NB4 (cell line): ENCODE results near the gene PRR14.
A peak's percentile ranks its signal among the peaks of the same experiment; 100 is the strongest.

Source experiments
- DNase-seq: peaks from one replicate; pipeline ENCODE4 v3.0.0; 2010; ENCODE audit warnings: low read depth
- H3K4me3 ChIP-seq: one replicate; pipeline ENCODE4 v1.5.1; 2011; ENCODE audit warnings: mild to moderate bottlenecking, low read depth, low read length, moderate library complexity
- CTCF ChIP-seq: IDR thresholded peaks from one replicate; pipeline ENCODE4 v1.5.1; 2012; ENCODE audit warnings: low read depth, low read length
- MYC ChIP-seq: IDR thresholded peaks from 2 replicates; pipeline ENCODE4 v1.6.1; 2011; ENCODE audit warnings: low read depth, low read length
- POLR2A ChIP-seq: IDR thresholded peaks from 2 replicates; pipeline ENCODE4 v1.6.1; 2011; ENCODE audit warnings: mild to moderate bottlenecking; ENCODE audit not compliant: insufficient read length; ENCODE audit errors: extremely low read depth
- TF ChIP-seq, protein P1 (sequence below): IDR thresholded peaks from 2 replicates; pipeline ENCODE4 v1.6.1; 2011; ENCODE audit warnings: low read depth, low read length

The PRR14 gene

DNA sequence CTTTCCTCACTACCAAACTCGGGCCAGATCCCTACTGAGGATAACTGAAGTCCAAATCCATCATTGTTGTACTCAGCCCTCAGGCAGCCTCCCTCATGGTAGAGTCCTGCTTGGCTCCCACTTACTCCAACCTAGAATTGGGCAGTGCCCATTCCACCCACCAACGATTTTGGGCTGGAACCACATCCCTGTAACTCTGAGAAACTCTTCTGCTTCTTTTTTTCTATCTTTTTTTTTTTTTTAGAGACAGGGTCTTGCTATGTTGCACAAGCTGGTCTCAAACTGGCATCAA, 1.2 kb downstream of the PRR14 start:
- no peak for DNase-seq
- H3K4me3 ChIP-seq: peak overlapping the region; percentile 64
- TF ChIP-seq POLR2A (no peak), MYC (no peak), CTCF (no peak)
- TF ChIP-seq, protein P1, sequence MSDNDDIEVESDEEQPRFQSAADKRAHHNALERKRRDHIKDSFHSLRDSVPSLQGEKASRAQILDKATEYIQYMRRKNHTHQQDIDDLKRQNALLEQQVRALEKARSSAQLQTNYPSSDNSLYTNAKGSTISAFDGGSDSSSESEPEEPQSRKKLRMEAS: no peak

DNA sequence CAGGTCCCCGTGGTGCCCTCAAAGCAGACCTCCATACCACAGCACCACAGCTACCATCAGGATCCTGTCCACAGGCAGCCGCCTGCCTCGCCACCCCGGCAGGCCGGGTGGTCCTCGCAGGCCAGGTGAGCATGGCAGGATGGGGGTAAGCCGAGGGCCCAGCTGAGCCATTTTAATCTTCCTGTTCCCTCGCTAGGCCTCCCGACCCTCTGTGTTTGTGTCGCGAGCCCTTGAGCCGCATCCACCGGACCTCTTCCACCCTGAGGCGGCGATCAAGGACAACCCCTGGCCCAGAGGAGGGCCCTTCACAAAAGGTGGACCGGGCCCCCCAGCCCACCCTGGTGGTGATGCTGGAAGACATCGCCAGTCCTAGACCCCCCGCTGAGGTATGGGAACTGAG, 2.0 kb downstream of the PRR14 start:
- no peak for DNase-seq
- TF ChIP-seq POLR2A: no peak
- TF ChIP-seq, protein P1: no peak
- no peak for TF ChIP-seq MYC
- TF ChIP-seq CTCF: no peak
- no peak overlapping the region for H3K4me3 ChIP-seq

DNA sequence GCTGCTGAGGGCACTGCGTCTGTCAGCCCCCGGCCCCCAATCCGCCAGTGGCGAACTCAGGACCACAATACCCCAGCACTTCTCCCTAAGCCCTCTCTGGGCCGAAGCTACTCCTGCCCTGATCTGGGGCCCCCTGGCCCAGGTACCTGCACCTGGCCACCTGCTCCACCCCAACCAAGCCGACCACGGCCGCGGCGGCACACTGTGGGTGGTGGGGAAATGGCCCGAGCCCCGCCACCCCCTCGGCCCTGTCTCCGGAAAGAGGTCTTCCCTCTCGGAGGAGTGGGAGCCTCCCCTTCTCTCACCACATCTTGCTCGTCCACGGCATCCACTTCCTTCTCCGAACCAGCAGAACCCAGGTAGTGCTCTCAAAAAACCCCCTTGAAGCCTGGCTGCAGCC, 4.1 kb downstream of the PRR14 start:
- TF ChIP-seq POLR2A (no peak), CTCF (no peak), MYC (no peak)
- TF ChIP-seq, protein P1: no peak
- no peak for DNase-seq
- H3K4me3 ChIP-seq: no peak overlapping the region

GRCh38 chr16:30655815-30656347, 5.1 kb downstream of the PRR14 start:
- no peak overlapping the region for H3K4me3 ChIP-seq
- DNase-seq: no peak
- TF ChIP-seq POLR2A (no peak), CTCF (no peak), MYC (no peak)
- TF ChIP-seq, protein P1: no peak

- no peak overlapping the region for H3K4me3 ChIP-seq
- DNase-seq: no peak
- TF ChIP-seq MYC (no peak), POLR2A (no peak), CTCF (no peak)
- TF ChIP-seq, protein P1: no peak
These were observed 5.6 kb downstream of the PRR14 start for GRCh38 chr16:30656388-30656787.

DNA sequence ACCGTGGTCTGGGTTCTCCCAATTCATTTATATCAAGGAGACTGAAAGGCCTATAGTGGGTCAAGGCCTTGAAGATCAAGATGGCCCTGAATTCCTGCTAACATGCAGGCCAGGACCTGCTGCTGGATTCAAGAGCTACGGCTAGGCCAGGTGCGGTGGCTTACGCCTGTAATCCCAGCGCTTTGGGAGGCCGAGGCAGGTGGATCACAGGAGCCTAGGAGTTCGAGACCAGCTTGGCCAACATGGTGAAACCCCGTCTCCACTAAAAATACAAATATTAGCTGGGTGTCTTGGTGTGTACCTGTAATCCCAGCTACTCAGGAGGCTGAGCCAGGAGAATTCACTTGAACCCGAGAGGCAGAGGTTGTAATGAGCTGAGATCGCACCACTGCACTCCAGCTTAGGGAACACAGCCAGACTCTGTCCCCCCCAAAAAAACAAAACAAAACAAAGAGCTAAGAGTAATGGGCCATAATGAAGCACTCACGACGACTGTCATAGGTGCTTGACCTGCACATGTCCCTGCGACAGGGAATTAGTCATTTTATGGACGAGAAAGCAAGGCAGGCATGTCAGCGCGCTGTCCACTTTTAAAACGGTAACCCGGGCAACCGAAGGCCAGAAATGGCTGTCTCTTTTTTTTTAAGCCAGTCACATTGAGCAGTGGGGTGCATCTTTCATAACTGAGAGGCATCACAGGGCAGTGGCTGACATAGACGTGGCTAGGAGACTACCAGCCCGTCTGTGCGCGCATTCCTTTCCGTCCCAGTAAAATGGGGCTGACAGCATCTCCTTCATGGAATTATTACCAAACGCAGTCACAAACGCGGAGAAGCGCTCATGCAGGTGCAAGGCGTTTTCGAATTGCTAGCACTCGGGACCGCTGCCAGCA, 6.5 kb downstream of the PRR14 start:
- no peak for DNase-seq
- no peak for TF ChIP-seq POLR2A
- TF ChIP-seq, protein P1: no peak
- TF ChIP-seq MYC: no peak; the same call in 1 of the 2 replicates
- no peak for TF ChIP-seq CTCF
- H3K4me3 ChIP-seq: peak overlapping the region; percentile 69
